ENCODE measurements around the gene BCL11A.

BCL11A gene

DNA sequence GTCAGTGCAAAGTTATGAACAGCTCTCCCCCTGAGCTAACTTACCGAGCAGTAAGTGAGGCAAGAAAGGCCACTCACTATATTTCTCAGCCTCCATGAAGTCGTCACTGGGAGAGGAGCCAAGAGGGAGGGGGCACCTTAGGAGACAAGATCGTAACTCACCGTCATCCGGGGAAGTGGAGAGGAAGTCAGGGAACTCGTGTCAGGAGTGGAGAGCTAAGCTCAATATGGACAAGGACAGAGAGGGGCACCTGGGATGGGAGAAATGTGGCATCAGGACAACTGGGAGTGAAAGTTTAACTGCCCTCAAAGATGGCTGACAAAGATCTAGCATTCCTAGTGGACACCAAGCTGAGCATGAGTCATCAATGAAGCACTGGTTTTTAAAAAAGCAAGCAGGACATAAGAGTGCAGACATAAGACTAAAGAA lies 37.1 kb downstream of the BCL11A start:
- ATAC-seq = peak; percentile 93
- TF ChIP-seq GLIS3 (CRISPR knock-in tag; IDR thresholded peaks at IDR 0.05) (no peak), OSR1 (CRISPR knock-in tag; IDR thresholded peaks at IDR 0.05) (no peak), ZFP3 (CRISPR knock-in tag; IDR thresholded peaks at IDR 0.05) (no peak), CSDC2 (CRISPR knock-in tag; IDR thresholded peaks at IDR 0.05) (0 out of 2 replicates have a peak, but pooled peaks have one; percentile 55), ESRRG (CRISPR knock-in tag; IDR thresholded peaks at IDR 0.05) (no peak), TOX (CRISPR knock-in tag; IDR thresholded peaks at IDR 0.05; ENCODE audit: borderline replicate concordance) (no peak), ARNTL (CRISPR knock-in tag; IDR thresholded peaks at IDR 0.05; ENCODE audit: borderline replicate concordance, low read depth) (no peak), ZNF8 (CRISPR knock-in tag; IDR thresholded peaks at IDR 0.05) (no peak)
- TF ChIP-seq, protein P1, sequence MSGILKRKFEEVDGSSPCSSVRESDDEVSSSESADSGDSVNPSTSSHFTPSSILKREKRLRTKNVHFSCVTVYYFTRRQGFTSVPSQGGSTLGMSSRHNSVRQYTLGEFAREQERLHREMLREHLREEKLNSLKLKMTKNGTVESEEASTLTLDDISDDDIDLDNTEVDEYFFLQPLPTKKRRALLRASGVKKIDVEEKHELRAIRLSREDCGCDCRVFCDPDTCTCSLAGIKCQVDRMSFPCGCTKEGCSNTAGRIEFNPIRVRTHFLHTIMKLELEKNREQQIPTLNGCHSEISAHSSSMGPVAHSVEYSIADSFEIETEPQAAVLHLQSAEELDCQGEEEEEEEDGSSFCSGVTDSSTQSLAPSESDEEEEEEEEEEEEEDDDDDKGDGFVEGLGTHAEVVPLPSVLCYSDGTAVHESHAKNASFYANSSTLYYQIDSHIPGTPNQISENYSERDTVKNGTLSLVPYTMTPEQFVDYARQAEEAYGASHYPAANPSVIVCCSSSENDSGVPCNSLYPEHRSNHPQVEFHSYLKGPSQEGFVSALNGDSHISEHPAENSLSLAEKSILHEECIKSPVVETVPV (CRISPR knock-in tag; IDR thresholded peaks at IDR 0.05) = no peak
- TF ChIP-seq, protein P2, sequence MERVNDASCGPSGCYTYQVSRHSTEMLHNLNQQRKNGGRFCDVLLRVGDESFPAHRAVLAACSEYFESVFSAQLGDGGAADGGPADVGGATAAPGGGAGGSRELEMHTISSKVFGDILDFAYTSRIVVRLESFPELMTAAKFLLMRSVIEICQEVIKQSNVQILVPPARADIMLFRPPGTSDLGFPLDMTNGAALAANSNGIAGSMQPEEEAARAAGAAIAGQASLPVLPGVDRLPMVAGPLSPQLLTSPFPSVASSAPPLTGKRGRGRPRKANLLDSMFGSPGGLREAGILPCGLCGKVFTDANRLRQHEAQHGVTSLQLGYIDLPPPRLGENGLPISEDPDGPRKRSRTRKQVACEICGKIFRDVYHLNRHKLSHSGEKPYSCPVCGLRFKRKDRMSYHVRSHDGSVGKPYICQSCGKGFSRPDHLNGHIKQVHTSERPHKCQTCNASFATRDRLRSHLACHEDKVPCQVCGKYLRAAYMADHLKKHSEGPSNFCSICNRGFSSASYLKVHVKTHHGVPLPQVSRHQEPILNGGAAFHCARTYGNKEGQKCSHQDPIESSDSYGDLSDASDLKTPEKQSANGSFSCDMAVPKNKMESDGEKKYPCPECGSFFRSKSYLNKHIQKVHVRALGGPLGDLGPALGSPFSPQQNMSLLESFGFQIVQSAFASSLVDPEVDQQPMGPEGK (CRISPR knock-in tag; IDR thresholded peaks at IDR 0.05; ENCODE audit: borderline replicate concordance) = 0 out of 2 replicates have a peak, but pooled peaks have one; percentile 14
- TF ChIP-seq, protein P3, sequence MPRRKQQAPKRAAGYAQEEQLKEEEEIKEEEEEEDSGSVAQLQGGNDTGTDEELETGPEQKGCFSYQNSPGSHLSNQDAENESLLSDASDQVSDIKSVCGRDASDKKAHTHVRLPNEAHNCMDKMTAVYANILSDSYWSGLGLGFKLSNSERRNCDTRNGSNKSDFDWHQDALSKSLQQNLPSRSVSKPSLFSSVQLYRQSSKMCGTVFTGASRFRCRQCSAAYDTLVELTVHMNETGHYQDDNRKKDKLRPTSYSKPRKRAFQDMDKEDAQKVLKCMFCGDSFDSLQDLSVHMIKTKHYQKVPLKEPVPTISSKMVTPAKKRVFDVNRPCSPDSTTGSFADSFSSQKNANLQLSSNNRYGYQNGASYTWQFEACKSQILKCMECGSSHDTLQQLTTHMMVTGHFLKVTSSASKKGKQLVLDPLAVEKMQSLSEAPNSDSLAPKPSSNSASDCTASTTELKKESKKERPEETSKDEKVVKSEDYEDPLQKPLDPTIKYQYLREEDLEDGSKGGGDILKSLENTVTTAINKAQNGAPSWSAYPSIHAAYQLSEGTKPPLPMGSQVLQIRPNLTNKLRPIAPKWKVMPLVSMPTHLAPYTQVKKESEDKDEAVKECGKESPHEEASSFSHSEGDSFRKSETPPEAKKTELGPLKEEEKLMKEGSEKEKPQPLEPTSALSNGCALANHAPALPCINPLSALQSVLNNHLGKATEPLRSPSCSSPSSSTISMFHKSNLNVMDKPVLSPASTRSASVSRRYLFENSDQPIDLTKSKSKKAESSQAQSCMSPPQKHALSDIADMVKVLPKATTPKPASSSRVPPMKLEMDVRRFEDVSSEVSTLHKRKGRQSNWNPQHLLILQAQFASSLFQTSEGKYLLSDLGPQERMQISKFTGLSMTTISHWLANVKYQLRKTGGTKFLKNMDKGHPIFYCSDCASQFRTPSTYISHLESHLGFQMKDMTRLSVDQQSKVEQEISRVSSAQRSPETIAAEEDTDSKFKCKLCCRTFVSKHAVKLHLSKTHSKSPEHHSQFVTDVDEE (CRISPR knock-in tag; IDR thresholded peaks at IDR 0.05) = no peak

DNA sequence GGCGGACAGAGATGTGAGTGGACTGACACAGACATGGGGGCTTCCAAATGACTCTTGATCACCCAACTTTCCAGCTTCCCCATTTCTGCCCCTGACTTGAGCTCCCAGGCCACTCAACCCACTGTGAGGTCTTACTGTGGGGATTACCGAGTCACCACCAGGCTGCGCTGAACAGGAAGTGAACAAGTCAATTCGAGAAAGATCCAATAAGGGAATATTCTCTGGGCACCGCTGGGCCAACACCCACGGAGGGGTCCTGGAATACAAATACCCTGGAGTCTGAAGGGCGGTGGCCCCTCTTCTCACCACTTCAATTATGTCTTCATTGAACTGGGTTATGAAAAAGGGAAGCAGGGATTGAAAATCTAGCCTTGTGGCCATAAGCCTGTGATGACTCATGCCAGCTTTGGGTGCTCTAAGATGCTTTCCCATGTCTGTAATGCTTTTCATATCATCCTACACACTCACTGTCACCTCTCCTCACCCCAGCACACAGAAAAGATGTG lies 37.7 kb downstream of the BCL11A start:
- ATAC-seq = peak; percentile 79
- 0 out of 2 replicates have a peak, but pooled peaks have one; percentile 21 for TF ChIP-seq OSR1 (CRISPR knock-in tag; IDR thresholded peaks at IDR 0.05)
- TF ChIP-seq ZNF565 (CRISPR knock-in tag; conservative IDR thresholded peaks at IDR 0.05; ENCODE audit: low read depth) = no peak

DNA sequence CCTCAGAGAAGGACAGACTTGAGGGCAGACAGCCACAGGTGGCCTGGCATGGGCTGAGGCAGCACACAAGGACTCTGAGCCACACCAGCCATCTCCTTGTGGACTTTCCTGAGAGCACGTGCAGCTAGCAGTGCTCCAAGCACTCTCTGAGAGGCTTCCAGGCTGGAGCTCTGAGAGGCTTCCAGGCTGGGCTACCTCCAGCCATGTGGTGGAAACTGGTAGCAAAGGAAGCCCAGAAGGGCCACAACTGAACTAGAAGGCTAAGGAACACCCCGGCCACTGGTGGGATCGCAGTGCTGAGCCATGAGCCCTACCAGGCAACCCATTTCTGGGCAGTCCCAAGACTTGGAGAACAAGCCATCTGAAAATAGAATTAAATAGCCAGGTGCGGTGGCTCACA lies 39.5 kb downstream of the BCL11A start:
- TF ChIP-seq ISL1 (CRISPR knock-in tag; IDR thresholded peaks at IDR 0.05) (no peak), ZFP3 (CRISPR knock-in tag; IDR thresholded peaks at IDR 0.05) (no peak), ZFP30 (CRISPR knock-in tag; IDR thresholded peaks at IDR 0.05) (no peak), ZC3H10 (CRISPR knock-in tag; IDR thresholded peaks at IDR 0.05) (no peak), ZNF8 (CRISPR knock-in tag; IDR thresholded peaks at IDR 0.05) (no peak), CSDC2 (CRISPR knock-in tag; IDR thresholded peaks at IDR 0.05) (no peak), TOX (CRISPR knock-in tag; IDR thresholded peaks at IDR 0.05; ENCODE audit: borderline replicate concordance) (no peak), BACH2 (CRISPR knock-in tag; IDR thresholded peaks at IDR 0.05; ENCODE audit: borderline replicate concordance) (no peak), OSR1 (CRISPR knock-in tag; IDR thresholded peaks at IDR 0.05) (no peak), ZNF70 (CRISPR knock-in tag; IDR thresholded peaks at IDR 0.05) (no peak), SNAI2 (CRISPR knock-in tag; IDR thresholded peaks at IDR 0.05) (no peak), TCF4 (CRISPR knock-in tag; IDR thresholded peaks at IDR 0.05; ENCODE audit: borderline replicate concordance) (no peak), ARNTL (CRISPR knock-in tag; IDR thresholded peaks at IDR 0.05; ENCODE audit: borderline replicate concordance, low read depth) (no peak)
- TF ChIP-seq, protein P1 (CRISPR knock-in tag; IDR thresholded peaks at IDR 0.05) = no peak
- TF ChIP-seq, protein P4, sequence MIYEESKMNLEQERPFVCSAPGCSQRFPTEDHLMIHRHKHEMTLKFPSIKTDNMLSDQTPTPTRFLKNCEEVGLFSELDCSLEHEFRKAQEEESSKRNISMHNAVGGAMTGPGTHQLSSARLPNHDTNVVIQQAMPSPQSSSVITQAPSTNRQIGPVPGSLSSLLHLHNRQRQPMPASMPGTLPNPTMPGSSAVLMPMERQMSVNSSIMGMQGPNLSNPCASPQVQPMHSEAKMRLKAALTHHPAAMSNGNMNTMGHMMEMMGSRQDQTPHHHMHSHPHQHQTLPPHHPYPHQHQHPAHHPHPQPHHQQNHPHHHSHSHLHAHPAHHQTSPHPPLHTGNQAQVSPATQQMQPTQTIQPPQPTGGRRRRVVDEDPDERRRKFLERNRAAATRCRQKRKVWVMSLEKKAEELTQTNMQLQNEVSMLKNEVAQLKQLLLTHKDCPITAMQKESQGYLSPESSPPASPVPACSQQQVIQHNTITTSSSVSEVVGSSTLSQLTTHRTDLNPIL (CRISPR knock-in tag; IDR thresholded peaks at IDR 0.05; ENCODE audit: low read depth) = no peak
- TF ChIP-seq, protein P3 (CRISPR knock-in tag; IDR thresholded peaks at IDR 0.05) = no peak
- TF ChIP-seq, protein P5, sequence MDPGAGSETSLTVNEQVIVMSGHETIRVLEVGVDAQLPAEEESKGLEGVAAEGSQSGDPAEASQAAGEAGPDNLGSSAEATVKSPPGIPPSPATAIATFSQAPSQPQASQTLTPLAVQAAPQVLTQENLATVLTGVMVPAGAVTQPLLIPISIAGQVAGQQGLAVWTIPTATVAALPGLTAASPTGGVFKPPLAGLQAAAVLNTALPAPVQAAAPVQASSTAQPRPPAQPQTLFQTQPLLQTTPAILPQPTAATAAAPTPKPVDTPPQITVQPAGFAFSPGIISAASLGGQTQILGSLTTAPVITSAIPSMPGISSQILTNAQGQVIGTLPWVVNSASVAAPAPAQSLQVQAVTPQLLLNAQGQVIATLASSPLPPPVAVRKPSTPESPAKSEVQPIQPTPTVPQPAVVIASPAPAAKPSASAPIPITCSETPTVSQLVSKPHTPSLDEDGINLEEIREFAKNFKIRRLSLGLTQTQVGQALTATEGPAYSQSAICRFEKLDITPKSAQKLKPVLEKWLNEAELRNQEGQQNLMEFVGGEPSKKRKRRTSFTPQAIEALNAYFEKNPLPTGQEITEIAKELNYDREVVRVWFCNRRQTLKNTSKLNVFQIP (CRISPR knock-in tag; IDR thresholded peaks at IDR 0.05; ENCODE audit: borderline replicate concordance, low read depth) = no peak
- TF ChIP-seq, protein P2 (CRISPR knock-in tag; IDR thresholded peaks at IDR 0.05; ENCODE audit: borderline replicate concordance) = no peak
- ATAC-seq = no peak

Measured in SK-N-SH treated with all-trans-retinoic acid at 6 μM for 48 hours (cell line).